Measurements from ENCODE around the gene EYA2.

- TF ChIP-seq CTCF (IDR thresholded peaks at IDR 0.05) = no peak
- TF ChIP-seq POLR2A (IDR thresholded peaks at IDR 0.05) = no peak
Observed at GRCh38 chr20:47071646-47072185, 177.1 kb downstream of the EYA2 start.
